SH-SY5Y (cell line): ENCODE measurements around the gene HP1BP3.
A peak's percentile ranks its signal among the peaks of the same experiment; 100 is the strongest.

Source experiments
- GATA2 ChIP-seq: IDR thresholded peaks from 2 replicates; pipeline ENCODE4 v1.6.1; 2011; ENCODE audit warnings: mild to moderate bottlenecking, low read depth, low read length
- GATA3 ChIP-seq: IDR thresholded peaks from 2 replicates; pipeline ENCODE4 v1.6.1; 2011; ENCODE audit warnings: low read depth, mild to moderate bottlenecking, low read length, moderate library complexity

The HP1BP3 gene

GRCh38 chr1:20786253-20787028 is 666 bp downstream of the HP1BP3 start:
- TF ChIP-seq GATA3 (no peak), GATA2 (0 out of 2 replicates have a peak, but pooled peaks have one; percentile 6)

- TF ChIP-seq GATA2 (no peak), GATA3 (no peak)
Observed at GRCh38 chr1:20785907-20786252, 1.2 kb downstream of the HP1BP3 start.

- TF ChIP-seq GATA2 (no peak), GATA3 (no peak)
Observed at GRCh38 chr1:20775700-20776099, 11.4 kb downstream of the HP1BP3 start.

- TF ChIP-seq GATA2 (no peak), GATA3 (no peak)
Observed at GRCh38 chr1:20771780-20772179, 15.3 kb downstream of the HP1BP3 start.

- TF ChIP-seq GATA3 (no peak), GATA2 (no peak)
Observed at GRCh38 chr1:20770314-20771087, 16.6 kb downstream of the HP1BP3 start.

GRCh38 chr1:20767271-20767670 is 19.8 kb downstream of the HP1BP3 start:
- TF ChIP-seq GATA2 (no peak), GATA3 (no peak)

GRCh38 chr1:20763417-20763816 is 23.7 kb downstream of the HP1BP3 start:
- TF ChIP-seq GATA2, result no peak
- TF ChIP-seq GATA3, result no peak

- no peak for TF ChIP-seq GATA3
- TF ChIP-seq GATA2, result no peak
Observed at GRCh38 chr1:20760322-20760721, 26.8 kb downstream of the HP1BP3 start.

- TF ChIP-seq GATA3, result no peak
- TF ChIP-seq GATA2, result no peak
Observed at GRCh38 chr1:20753589-20753988, 33.5 kb downstream of the HP1BP3 start.

GRCh38 chr1:20751462-20751990 is 35.6 kb downstream of the HP1BP3 start:
- no peak for TF ChIP-seq GATA2
- TF ChIP-seq GATA3, result no peak

GRCh38 chr1:20742671-20743070 is 44.4 kb downstream of the HP1BP3 start:
- TF ChIP-seq GATA2 (no peak), GATA3 (no peak)

GRCh38 chr1:20740781-20741180 is 46.3 kb downstream of the HP1BP3 start:
- TF ChIP-seq GATA3 (no peak), GATA2 (no peak)

- no peak for TF ChIP-seq GATA3
- TF ChIP-seq GATA2, result no peak
Observed at GRCh38 chr1:20739225-20739624, 47.9 kb downstream of the HP1BP3 start.

- no peak for TF ChIP-seq GATA2
- no peak for TF ChIP-seq GATA3
Observed at GRCh38 chr1:20735581-20736111, 51.5 kb downstream of the HP1BP3 start.

GRCh38 chr1:20733360-20733975 is 53.6 kb downstream of the HP1BP3 start:
- TF ChIP-seq GATA3 (no peak), GATA2 (no peak)
